GM12864 (cell line): Measurements from ENCODE around the gene AQP12A.

Source experiments
- DNase-seq: peaks from one replicate; pipeline ENCODE4 v3.0.0-alpha.2; 2011; ENCODE audit warnings: low read depth
- H3K4me3 ChIP-seq: 2 replicates; pipeline ENCODE4 v1.5.1; 2011; ENCODE audit warnings: mild to moderate bottlenecking, low read depth, low read length, control low read depth
- CTCF ChIP-seq: IDR thresholded peaks from 2 replicates; pipeline ENCODE4 v1.5.1; 2011; ENCODE audit warnings: low read depth, mild to moderate bottlenecking, moderate library complexity, low read length, control low read depth, inconsistent platforms; ENCODE audit errors: missing control alignments

Gene AQP12A

GRCh38 chr2:240707043-240707756, 15.5 kb downstream of the AQP12A start:
- no peak for DNase-seq
- H3K4me3 ChIP-seq, result no peak overlapping the region
- TF ChIP-seq CTCF, result no peak

- no peak overlapping the region for H3K4me3 ChIP-seq
- TF ChIP-seq CTCF, result no peak
- no peak for DNase-seq
Measured at GRCh38 chr2:240707821-240708220, 16.2 kb downstream of the AQP12A start.

- H3K4me3 ChIP-seq, result no peak overlapping the region
- DNase-seq, result no peak
- no peak for TF ChIP-seq CTCF
Measured at GRCh38 chr2:240708457-240708856, 16.8 kb downstream of the AQP12A start.

GRCh38 chr2:240711296-240711695, 19.6 kb downstream of the AQP12A start:
- H3K4me3 ChIP-seq, result no peak overlapping the region
- no peak for TF ChIP-seq CTCF
- DNase-seq, result no peak

GRCh38 chr2:240711701-240712100, 20.0 kb downstream of the AQP12A start:
- no peak for TF ChIP-seq CTCF
- no peak for DNase-seq
- no peak overlapping the region for H3K4me3 ChIP-seq

- no peak overlapping the region for H3K4me3 ChIP-seq
- no peak for TF ChIP-seq CTCF
- DNase-seq, result no peak
Measured at GRCh38 chr2:240712121-240712520, 20.5 kb downstream of the AQP12A start.
